HG03175 (cell line): Measurements from ENCODE around the gene INPP5A.

ENCODE experiments used
- ATAC-seq: cut with Tn5 transposase; IDR thresholded peaks from one replicate; pipeline ENCODE4 v1.9.1; 2021; ENCODE audit warnings: mild to moderate bottlenecking, moderate library complexity; ENCODE audit not compliant: unreplicated experiment

The INPP5A gene

GRCh38 chr10:132710746-132711612, 173.4 kb downstream of the INPP5A start:
- ATAC-seq: no peak

DNA sequence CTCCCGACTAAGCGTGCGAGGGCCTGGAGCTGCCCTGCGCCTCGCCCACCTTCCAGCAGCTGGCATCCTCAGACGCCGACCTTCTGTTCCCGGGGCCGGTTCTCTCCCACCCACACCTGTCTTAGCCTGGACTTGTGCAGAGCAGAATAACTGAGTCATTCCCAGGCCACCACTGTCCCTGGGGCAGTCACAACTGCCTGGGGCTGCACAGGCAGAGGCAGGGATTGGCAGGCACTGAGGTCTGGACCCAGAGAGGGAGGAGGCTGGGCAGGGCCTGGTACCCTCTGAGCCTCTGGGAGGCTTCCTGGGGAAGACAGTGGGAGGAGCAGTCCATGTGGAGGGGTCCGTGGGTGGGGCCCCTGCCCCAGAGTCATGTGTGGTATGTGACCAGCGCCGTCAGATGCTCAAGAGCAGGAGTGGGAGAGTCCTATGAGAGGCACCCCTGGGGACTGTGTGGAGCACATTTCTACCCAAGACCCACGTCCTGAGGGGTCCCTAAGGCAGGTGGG, 174.1 kb downstream of the INPP5A start:
- no peak for ATAC-seq

GRCh38 chr10:132712291-132712690, 174.7 kb downstream of the INPP5A start:
- ATAC-seq: no peak

DNA sequence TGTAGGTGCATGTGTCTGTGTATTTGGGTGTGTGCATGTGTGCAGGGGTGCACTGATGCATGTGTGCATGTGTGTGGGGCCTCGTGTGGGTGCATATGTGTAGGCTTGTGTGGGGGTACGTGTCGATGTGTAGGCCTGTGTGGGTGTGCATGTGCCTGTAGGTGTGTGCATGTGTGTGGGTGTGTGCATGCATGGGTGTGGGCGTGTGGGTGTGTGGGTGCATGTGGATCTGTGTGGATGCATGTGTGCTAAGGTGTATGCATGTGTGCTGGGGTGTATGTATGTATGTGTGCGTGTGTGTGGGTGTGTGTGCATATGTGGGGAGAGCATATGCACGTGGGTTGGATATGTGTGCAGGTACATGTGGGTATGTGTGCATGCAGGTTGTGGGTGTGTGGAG, 175.2 kb downstream of the INPP5A start:
- no peak for ATAC-seq

- ATAC-seq: no peak
Observed at GRCh38 chr10:132713421-132714095, 176.0 kb downstream of the INPP5A start.

GRCh38 chr10:132714096-132714985, 176.8 kb downstream of the INPP5A start:
- no peak for ATAC-seq

DNA sequence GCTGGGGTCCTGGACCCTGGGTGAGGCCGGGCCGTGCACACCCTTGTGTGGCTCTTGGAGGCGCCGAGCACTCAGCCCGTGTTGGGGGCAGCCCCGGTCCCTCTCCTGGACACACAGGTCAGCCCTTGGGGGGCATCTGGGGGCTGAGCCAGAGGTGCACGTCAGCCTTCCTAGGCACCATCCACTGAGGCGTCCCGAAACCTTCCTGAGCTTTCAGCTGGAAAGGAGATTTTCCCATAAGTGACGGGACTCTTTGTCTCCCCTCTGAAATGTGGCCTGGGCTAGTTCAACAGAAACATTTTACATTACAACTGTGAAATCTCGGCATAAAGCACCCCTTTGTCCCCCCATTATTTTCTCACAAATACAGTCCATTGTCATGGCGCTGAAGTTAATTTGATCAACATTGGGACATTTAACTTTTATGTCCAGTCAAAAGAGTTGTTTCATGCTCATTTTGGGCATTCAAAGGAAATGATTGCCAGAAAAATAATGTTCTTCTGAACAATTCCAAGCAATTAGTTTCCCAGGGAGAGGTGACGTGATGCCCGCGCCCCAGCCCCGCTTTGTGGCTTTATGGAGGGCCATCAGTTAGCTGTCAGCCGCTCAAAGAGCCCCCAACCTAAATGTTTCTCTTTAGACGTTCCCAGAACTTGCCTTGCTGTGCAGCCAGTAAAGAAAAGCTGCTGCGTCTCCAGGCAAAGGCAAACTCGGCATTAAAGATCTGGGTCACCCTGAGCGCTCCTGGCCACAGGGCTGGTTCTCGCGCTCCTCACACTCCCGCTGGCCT, 177.6 kb downstream of the INPP5A start:
- ATAC-seq: no peak

GRCh38 chr10:132715776-132716680, 178.4 kb downstream of the INPP5A start:
- no peak for ATAC-seq

GRCh38 chr10:132716691-132717490, 179.3 kb downstream of the INPP5A start:
- no peak for ATAC-seq

DNA sequence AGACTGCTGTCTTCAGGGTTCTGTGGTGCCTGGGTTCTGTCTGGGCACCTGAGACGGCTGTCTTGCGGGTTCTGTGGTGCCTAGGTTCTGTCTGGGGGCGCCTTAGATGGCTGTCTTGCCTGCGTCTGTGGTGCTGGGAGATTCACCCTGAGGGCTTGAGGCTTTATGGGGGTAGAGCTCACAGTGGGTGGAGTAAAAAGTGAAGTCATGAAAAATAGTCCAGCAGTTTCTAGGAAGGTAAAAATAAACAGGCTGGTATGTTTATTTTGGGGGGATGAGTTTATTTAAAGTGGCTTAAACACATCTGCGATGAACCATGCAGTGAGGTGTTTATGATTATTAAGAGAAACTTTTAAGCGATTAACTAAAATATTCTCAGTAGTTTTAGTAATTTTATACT, 184.1 kb downstream of the INPP5A start:
- no peak for ATAC-seq

GRCh38 chr10:132722394-132723329, 185.1 kb downstream of the INPP5A start:
- ATAC-seq: no peak

GRCh38 chr10:132723330-132723970, 185.9 kb downstream of the INPP5A start:
- ATAC-seq: no peak

DNA sequence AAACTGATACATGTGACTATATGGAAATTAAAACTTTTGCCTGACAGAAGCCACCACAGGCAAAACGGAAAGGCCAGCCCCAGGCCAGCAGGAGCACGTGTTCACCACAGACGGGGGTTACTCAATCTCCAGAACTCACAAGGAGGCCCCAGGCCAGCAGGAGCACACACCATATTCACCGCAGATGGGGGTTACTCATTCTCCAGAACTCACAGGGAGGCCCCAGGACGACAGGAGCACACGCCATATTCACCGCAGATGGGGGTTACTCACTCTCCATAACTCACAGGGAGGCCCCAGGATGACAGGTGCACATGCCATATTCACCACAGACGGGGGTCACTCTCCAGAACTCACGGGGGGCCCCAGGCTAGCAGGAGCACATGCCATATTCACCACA, 186.9 kb downstream of the INPP5A start:
- no peak for ATAC-seq

GRCh38 chr10:132725202-132725601, 187.6 kb downstream of the INPP5A start:
- ATAC-seq: no peak

- ATAC-seq: no peak
Observed at GRCh38 chr10:132726194-132726593, 188.6 kb downstream of the INPP5A start.

GRCh38 chr10:132726951-132727350, 189.4 kb downstream of the INPP5A start:
- ATAC-seq: no peak

DNA sequence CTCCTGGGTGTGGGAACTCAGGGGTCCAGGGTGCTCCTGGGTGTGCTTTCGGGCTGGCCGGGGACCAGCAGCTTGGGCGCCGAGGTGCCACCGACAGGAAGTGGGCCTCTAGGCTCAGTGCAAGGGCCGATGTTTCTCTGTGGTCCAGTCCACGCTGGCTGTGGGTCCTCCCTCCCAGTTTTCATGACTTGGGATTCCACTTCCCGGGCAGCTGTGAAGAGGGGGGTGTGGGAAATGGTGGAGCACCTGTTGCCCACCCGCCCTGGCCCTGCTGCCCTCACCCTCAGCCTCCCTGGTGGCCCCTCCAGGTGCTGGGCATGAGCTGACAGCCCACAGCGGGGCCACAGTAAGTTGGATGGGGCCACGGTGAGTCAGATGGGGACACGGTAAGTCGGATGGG, 189.8 kb downstream of the INPP5A start:
- no peak for ATAC-seq
